NCI-H82 treated with DMSO at 0.1 percent for 48 hours (cell line): ENCODE data around the gene ARHGEF6.
"Not testable (repeated sequence)": the region's sequence is repeated elsewhere in the genome, so short reads cannot be mapped to it uniquely, and the experiment has no call there.

Experiments
- DNase-seq: peaks from one replicate; lab custom pipeline; 2025; ENCODE audit not compliant: unreplicated experiment; lab: John Stamatoyannopoulos, UW

The ARHGEF6 gene

GRCh38 chrX:136784231-136784630, 3.5 kb upstream of the ARHGEF6 start:
- DNase-seq: no peak

- no peak for DNase-seq
These were observed 2.4 kb upstream of the ARHGEF6 start for GRCh38 chrX:136783159-136783558.

GRCh38 chrX:136781180-136781797, 557 bp upstream of the ARHGEF6 start:
- no peak for DNase-seq

GRCh38 chrX:136780241-136780640, 491 bp downstream of the ARHGEF6 start:
- DNase-seq: no peak

GRCh38 chrX:136779346-136779781, 1.4 kb downstream of the ARHGEF6 start:
- DNase-seq: no peak

GRCh38 chrX:136778916-136779315, 1.8 kb downstream of the ARHGEF6 start:
- no peak for DNase-seq

- DNase-seq: no peak
These were observed 2.7 kb downstream of the ARHGEF6 start for GRCh38 chrX:136778020-136778419.

- no peak for DNase-seq
These were observed 7.1 kb downstream of the ARHGEF6 start for GRCh38 chrX:136773648-136774047.

- not testable (repeated sequence) for DNase-seq
These were observed 8.9 kb downstream of the ARHGEF6 start for GRCh38 chrX:136771869-136772268.

GRCh38 chrX:136768469-136769084, 12.2 kb downstream of the ARHGEF6 start:
- DNase-seq: no peak

- no peak for DNase-seq
These were observed 13.4 kb downstream of the ARHGEF6 start for GRCh38 chrX:136767104-136767941.

GRCh38 chrX:136766785-136767103, 14.0 kb downstream of the ARHGEF6 start:
- no peak for DNase-seq

GRCh38 chrX:136765821-136766356, 14.8 kb downstream of the ARHGEF6 start:
- DNase-seq: no peak

GRCh38 chrX:136764206-136764605, 16.5 kb downstream of the ARHGEF6 start:
- no peak for DNase-seq

GRCh38 chrX:136762820-136763452, 17.8 kb downstream of the ARHGEF6 start:
- no peak for DNase-seq

GRCh38 chrX:136761421-136761820, 19.3 kb downstream of the ARHGEF6 start:
- DNase-seq: no peak

- no peak for DNase-seq
These were observed 20.8 kb downstream of the ARHGEF6 start for GRCh38 chrX:136759968-136760367.

- DNase-seq: no peak
These were observed 25.3 kb downstream of the ARHGEF6 start for GRCh38 chrX:136755411-136755810.

- DNase-seq: no peak
These were observed 26.1 kb downstream of the ARHGEF6 start for GRCh38 chrX:136754651-136755050.

- no peak for DNase-seq
These were observed 27.9 kb downstream of the ARHGEF6 start for GRCh38 chrX:136752796-136753195.

GRCh38 chrX:136752346-136752745, 28.4 kb downstream of the ARHGEF6 start:
- no peak for DNase-seq
